ENCODE results near the gene RBMX2. TPM values are rescaled to one million over a fixed set of nuclear protein-coding genes. Genes with fewer than 3 reads are reported as not detected.

Gene RBMX2
- total and polyA plus RNA-seq, 2 experiments from 2014 or later, result 16.1 to 48.9 TPM

DNA sequence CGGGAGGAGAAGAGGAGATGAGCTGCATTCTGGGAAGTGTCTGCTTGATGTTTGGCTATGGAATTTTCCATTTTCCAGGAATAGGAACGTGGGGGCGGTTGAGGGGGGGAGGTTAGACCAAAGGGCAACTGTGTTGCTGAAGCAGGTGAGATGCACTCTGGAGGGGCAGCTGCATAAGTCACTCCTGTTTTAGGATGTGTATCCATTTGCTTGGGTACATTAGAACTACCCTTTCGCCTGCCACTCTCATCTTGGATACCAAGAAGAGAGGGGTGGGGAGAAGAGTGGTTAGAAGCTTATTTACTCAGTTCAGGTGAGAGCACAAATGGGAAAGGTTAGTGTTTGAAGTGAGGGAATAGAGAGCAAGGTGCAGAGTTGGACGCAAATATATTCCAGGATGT, 15.4 kb upstream of the RBMX2 start:
- Mint-ChIP-seq H3K4me1 (no peaks in the 10 kb centered on the region), H3K27me3 (ENCODE audit: insufficient read depth, low read depth, poor library complexity) (peaks cover 8% of the 10 kb centered on the region), H3K4me3 (no peak overlapping the region), H3K36me3 (ENCODE audit: low read depth) (no peaks in the 10 kb centered on the region), H3K9me3 (no peaks in the 10 kb centered on the region), H3K27ac (no peak overlapping the region)
- DNase-seq (ENCODE audit: low spot score), result no peak
- Histone ChIP-seq H3K4me3 (no peak overlapping the region), H3K79me2 (replicated peaks; ENCODE audit: insufficient read depth) (no peaks in the 10 kb centered on the region), H3K27ac (ENCODE audit: low read depth) (no peak overlapping the region), H3K27me3 (ENCODE audit: insufficient read depth) (no peaks in the 10 kb centered on the region), H3K4me2 (no peak overlapping the region), H3K9me2 (ENCODE audit: insufficient read depth) (no peaks in the 10 kb centered on the region), H3F3A (replicated peaks; ENCODE audit: low read depth) (no peaks in the 10 kb centered on the region), H3K4me1 (ENCODE audit: insufficient read depth) (no peaks in the 10 kb centered on the region), H3K36me3 (ENCODE audit: insufficient read depth) (no peaks in the 10 kb centered on the region), H4K20me1 (replicated peaks; ENCODE audit: insufficient read depth) (no peaks in the 10 kb centered on the region), H2AFZ (no peak overlapping the region)
- TF ChIP-seq, protein P1, sequence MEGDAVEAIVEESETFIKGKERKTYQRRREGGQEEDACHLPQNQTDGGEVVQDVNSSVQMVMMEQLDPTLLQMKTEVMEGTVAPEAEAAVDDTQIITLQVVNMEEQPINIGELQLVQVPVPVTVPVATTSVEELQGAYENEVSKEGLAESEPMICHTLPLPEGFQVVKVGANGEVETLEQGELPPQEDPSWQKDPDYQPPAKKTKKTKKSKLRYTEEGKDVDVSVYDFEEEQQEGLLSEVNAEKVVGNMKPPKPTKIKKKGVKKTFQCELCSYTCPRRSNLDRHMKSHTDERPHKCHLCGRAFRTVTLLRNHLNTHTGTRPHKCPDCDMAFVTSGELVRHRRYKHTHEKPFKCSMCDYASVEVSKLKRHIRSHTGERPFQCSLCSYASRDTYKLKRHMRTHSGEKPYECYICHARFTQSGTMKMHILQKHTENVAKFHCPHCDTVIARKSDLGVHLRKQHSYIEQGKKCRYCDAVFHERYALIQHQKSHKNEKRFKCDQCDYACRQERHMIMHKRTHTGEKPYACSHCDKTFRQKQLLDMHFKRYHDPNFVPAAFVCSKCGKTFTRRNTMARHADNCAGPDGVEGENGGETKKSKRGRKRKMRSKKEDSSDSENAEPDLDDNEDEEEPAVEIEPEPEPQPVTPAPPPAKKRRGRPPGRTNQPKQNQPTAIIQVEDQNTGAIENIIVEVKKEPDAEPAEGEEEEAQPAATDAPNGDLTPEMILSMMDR (conservative IDR thresholded peaks at IDR 0.05; ENCODE audit: low read depth in 2 of 2), result no peak
- TF ChIP-seq, protein P2, sequence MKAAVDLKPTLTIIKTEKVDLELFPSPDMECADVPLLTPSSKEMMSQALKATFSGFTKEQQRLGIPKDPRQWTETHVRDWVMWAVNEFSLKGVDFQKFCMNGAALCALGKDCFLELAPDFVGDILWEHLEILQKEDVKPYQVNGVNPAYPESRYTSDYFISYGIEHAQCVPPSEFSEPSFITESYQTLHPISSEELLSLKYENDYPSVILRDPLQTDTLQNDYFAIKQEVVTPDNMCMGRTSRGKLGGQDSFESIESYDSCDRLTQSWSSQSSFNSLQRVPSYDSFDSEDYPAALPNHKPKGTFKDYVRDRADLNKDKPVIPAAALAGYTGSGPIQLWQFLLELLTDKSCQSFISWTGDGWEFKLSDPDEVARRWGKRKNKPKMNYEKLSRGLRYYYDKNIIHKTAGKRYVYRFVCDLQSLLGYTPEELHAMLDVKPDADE (IDR thresholded peaks at IDR 0.05), result no peak
- TF ChIP-seq REST (IDR thresholded peaks at IDR 0.05; ENCODE audit: unreplicated experiment) (no peak), ZNF114 (CRISPR knock-in tag; IDR thresholded peaks at IDR 0.05) (no peak), JUNB (IDR thresholded peaks at IDR 0.05; ENCODE audit: unreplicated experiment) (no peak), CREB1 (CRISPR knock-in tag; IDR thresholded peaks at IDR 0.05; ENCODE audit: low read depth) (no peak), NANOG (IDR thresholded peaks at IDR 0.05; ENCODE audit: borderline replicate concordance) (no peak), EZH2 (IDR thresholded peaks at IDR 0.05; ENCODE audit: low read depth, unreplicated experiment) (no peak), POLR2AphosphoS5 (IDR thresholded peaks at IDR 0.05; ENCODE audit: low read depth) (no peak), EZH2phosphoT487 (IDR thresholded peaks at IDR 0.05; ENCODE audit: unreplicated experiment) (no peak), STAT1 (IDR thresholded peaks at IDR 0.05; ENCODE audit: unreplicated experiment) (no peak), ZNF331 (CRISPR knock-in tag; IDR thresholded peaks at IDR 0.05; ENCODE audit: low read depth) (no peak)
- TF ChIP-seq, protein P3, sequence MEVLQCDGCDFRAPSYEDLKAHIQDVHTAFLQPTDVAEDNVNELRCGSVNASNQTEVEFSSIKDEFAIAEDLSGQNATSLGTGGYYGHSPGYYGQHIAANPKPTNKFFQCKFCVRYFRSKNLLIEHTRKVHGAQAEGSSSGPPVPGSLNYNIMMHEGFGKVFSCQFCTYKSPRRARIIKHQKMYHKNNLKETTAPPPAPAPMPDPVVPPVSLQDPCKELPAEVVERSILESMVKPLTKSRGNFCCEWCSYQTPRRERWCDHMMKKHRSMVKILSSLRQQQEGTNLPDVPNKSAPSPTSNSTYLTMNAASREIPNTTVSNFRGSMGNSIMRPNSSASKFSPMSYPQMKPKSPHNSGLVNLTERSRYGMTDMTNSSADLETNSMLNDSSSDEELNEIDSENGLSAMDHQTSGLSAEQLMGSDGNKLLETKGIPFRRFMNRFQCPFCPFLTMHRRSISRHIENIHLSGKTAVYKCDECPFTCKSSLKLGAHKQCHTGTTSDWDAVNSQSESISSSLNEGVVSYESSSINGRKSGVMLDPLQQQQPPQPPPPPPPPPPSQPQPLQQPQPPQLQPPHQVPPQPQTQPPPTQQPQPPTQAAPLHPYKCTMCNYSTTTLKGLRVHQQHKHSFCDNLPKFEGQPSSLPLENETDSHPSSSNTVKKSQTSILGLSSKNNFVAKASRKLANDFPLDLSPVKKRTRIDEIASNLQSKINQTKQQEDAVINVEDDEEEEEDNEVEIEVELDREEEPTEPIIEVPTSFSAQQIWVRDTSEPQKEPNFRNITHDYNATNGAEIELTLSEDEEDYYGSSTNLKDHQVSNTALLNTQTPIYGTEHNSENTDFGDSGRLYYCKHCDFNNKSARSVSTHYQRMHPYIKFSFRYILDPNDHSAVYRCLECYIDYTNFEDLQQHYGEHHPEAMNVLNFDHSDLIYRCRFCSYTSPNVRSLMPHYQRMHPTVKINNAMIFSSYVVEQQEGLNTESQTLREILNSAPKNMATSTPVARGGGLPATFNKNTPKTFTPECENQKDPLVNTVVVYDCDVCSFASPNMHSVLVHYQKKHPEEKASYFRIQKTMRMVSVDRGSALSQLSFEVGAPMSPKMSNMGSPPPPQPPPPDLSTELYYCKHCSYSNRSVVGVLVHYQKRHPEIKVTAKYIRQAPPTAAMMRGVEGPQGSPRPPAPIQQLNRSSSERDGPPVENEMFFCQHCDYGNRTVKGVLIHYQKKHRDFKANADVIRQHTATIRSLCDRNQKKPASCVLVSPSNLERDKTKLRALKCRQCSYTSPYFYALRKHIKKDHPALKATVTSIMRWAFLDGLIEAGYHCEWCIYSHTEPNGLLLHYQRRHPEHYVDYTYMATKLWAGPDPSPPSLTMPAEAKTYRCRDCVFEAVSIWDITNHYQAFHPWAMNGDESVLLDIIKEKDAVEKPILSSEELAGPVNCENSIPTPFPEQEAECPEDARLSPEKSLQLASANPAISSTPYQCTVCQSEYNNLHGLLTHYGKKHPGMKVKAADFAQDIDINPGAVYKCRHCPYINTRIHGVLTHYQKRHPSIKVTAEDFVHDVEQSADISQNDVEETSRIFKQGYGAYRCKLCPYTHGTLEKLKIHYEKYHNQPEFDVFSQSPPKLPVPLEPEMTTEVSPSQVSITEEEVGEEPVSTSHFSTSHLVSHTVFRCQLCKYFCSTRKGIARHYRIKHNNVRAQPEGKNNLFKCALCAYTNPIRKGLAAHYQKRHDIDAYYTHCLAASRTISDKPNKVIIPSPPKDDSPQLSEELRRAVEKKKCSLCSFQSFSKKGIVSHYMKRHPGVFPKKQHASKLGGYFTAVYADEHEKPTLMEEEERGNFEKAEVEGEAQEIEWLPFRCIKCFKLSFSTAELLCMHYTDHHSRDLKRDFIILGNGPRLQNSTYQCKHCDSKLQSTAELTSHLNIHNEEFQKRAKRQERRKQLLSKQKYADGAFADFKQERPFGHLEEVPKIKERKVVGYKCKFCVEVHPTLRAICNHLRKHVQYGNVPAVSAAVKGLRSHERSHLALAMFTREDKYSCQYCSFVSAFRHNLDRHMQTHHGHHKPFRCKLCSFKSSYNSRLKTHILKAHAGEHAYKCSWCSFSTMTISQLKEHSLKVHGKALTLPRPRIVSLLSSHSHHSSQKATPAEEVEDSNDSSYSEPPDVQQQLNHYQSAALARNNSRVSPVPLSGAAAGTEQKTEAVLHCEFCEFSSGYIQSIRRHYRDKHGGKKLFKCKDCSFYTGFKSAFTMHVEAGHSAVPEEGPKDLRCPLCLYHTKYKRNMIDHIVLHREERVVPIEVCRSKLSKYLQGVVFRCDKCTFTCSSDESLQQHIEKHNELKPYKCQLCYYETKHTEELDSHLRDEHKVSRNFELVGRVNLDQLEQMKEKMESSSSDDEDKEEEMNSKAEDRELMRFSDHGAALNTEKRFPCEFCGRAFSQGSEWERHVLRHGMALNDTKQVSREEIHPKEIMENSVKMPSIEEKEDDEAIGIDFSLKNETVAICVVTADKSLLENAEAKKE (CRISPR knock-in tag; IDR thresholded peaks at IDR 0.05), result no peak
- ATAC-seq, result no peak

All from GM23338 (cell line).